Cardiac muscle cell (in vitro differentiated cells and primary cell): ENCODE data around the gene RALGPS1. TPM values are rescaled to one million over a fixed set of nuclear protein-coding genes. Genes with fewer than 3 reads are reported as not detected.

Experiments used
- DNase-seq, 2 donors: peaks; one replicate each; pipeline versions ENCODE4 v3.0.0 to v3.0.0-alpha.2; 2010 to 2017; ENCODE audit warnings: low read depth in 1 of 2, low spot score in 1 of 2
- H3K27ac ChIP-seq: fragments of 200-600 bp; sonication (generic); 2 replicates; pipeline ENCODE4 v1.5.1; 2016
- H3K27me3 ChIP-seq: fragments of 200-600 bp; sonication (generic); 2 replicates; pipeline ENCODE4 v1.6.0; 2016; ENCODE audit warnings: control low read depth
- H3K36me3 ChIP-seq: fragments of 200-600 bp; sonication (generic); 2 replicates; pipeline ENCODE4 v1.5.1; 2016; ENCODE audit warnings: control low read depth
- H3K4me1 ChIP-seq: fragments of 200-600 bp; sonication (generic); 2 replicates; pipeline ENCODE4 v1.8.1; 2017; ENCODE audit warnings: low read depth, mild to moderate bottlenecking, mixed run types
- H3K4me3 ChIP-seq: fragments of 200-600 bp; sonication (generic); 2 replicates; pipeline ENCODE4 v1.5.1; 2016; ENCODE audit warnings: mild to moderate bottlenecking
- H3K9me3 ChIP-seq: fragments of 200-600 bp; sonication (generic); 2 replicates; pipeline ENCODE4 v1.5.1; 2017; ENCODE audit warnings: low read depth, mild to moderate bottlenecking, control low read depth
- CTCF ChIP-seq: IDR thresholded peaks from 2 replicates; pipeline ENCODE4 v1.5.1; 2012; ENCODE audit warnings: low read depth, mild to moderate bottlenecking, low read length
- polyA plus RNA-seq: library from polyadenylated mRNA; unstranded; fragments of >200 nt; fragmentation: Nextera tagmentation; extraction: Ambion mirVana; gene quantifications from 2 replicates; pipeline ENCODE4 v1.2.1, GENCODE V29; 2016
- total RNA-seq: library from RNA; depleted of rRNA; stranded (reverse); fragments of >200 nt; gene quantifications from 2 replicates; pipeline ENCODE4 v1.2.3, GENCODE V29; 2016

RALGPS1 gene
- total and polyA plus RNA-seq, 2 experiments from 2014 or later = 14.1 to 16.1 TPM

DNA sequence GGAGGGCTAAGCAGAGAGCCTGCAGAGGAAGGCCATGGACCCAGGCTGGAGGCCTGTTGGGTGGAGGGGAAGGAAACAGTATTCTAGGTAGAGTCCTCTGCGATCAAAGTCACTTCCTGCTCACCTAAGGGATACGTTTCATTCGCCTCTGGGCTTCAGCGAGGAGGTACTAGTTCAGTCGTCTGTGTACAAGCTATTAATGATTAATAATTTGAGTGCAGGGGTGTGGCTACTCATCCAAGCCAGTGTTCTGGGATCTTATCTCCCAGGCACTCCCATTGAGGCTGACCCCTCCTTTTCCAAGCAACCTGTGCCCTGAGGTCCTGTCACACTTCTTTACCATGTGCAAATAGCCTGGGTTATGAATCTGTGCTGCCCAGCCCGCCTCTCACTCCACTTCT lies 25.2 kb downstream of the RALGPS1 start:
- DNase-seq = no peak

GRCh38 chr9:126942399-126942798 lies 27.8 kb downstream of the RALGPS1 start:
- Histone ChIP-seq H3K27me3 (no peaks in the 10 kb centered on the region), H3K9me3 (no peaks in the 10 kb centered on the region), H3K27ac (no peak overlapping the region), H3K36me3 (no peaks in the 10 kb centered on the region), H3K4me1 (peaks cover 4% of the 10 kb centered on the region), H3K4me3 (no peak overlapping the region)
- TF ChIP-seq CTCF = no peak
- no peak for DNase-seq

More for the DNA sequence above, 25.2 kb downstream of the RALGPS1 start:
- Histone ChIP-seq H3K9me3 (no peaks in the 10 kb centered on the region), H3K27me3 (no peaks in the 10 kb centered on the region), H3K36me3 (no peaks in the 10 kb centered on the region), H3K27ac (no peak overlapping the region), H3K4me1 (no peaks in the 10 kb centered on the region), H3K4me3 (no peak overlapping the region)
- no peak for TF ChIP-seq CTCF

- no peak for TF ChIP-seq CTCF
- no peaks in the 10 kb centered on the region for H3K9me3 ChIP-seq
- no peak overlapping the region for H3K4me3 ChIP-seq
- H3K36me3 ChIP-seq = no peaks in the 10 kb centered on the region
- H3K4me1 ChIP-seq = peaks cover 4% of the 10 kb centered on the region
- H3K27ac ChIP-seq = no peak overlapping the region
- no peaks in the 10 kb centered on the region for H3K27me3 ChIP-seq
- DNase-seq = peak in 1 of 2 donors; percentile 50
Measured at GRCh38 chr9:126945682-126946081, 31.1 kb downstream of the RALGPS1 start.

DNA sequence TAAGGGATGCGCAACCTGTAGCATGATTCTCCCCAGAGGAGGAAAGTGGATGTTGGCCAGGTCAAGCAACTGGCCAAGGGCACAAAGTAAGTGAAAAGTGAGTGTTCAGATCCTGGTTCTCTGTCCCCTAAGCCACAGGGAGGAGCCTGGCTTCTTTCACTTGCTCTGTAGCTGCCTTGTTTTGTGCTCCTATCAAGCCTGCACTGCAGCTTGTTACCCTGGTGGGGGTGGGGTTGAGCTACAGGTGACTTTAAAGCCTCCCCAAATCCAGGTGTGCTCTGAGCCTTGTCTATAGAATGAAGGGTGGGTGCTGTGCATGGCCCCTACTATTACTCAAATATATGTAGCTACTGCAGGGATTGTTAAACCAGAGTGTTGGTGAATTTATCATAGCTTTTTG lies 32.9 kb downstream of the RALGPS1 start:
- DNase-seq = peak in 1 of 2 donors; percentile 51

DNA sequence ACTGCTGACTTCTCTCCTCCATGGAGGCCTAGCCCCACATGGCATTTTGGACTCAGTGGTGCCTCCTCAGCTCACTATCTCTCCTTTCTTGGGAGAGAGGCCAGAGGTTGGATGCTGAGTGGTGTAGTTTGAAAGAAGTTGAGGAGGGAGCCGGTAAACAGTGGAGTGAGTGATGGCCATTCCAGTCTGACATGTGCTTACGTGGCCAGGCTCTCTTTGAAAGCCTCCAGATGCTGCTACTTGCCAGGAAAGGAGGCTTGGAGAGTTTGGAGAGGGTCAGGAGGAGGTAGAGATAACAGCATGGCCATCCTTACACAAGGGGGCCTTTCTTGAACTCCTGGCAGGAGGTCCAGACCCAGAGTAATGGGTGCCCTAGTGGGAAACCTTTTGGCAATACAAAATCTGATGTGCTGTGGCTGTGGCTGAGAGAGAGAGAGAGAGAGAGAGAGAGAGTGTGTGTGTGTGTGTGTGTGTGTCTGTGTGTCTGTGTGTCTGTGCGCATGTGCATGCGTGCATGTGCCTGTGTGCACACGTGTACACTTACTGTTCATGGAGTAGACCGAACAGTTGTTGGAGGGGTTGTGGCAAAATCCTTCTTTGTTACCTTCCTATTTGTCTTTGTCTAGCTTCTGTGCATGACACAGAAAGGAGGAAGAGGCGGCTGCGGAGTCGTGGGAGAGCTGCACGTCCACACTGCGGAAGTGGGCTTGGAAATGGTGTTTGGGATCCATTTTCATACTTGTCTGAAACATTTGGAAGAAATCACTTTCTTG lies 37.8 kb downstream of the RALGPS1 start:
- peak overlapping the region; percentile 75 for H3K27ac ChIP-seq
- H3K27me3 ChIP-seq = no peaks in the 10 kb centered on the region
- TF ChIP-seq CTCF = no peak
- peak; percentile 43 to 68 for DNase-seq
- H3K4me1 ChIP-seq = peaks cover 24% of the 10 kb centered on the region
- no peak overlapping the region for H3K4me3 ChIP-seq
- H3K9me3 ChIP-seq = no peaks in the 10 kb centered on the region
- H3K36me3 ChIP-seq = no peaks in the 10 kb centered on the region

More for the DNA sequence above, 32.9 kb downstream of the RALGPS1 start:
- H3K27me3 ChIP-seq = no peaks in the 10 kb centered on the region
- no peak overlapping the region for H3K4me3 ChIP-seq
- no peak overlapping the region for H3K27ac ChIP-seq
- no peaks in the 10 kb centered on the region for H3K36me3 ChIP-seq
- no peaks in the 10 kb centered on the region for H3K9me3 ChIP-seq
- no peak for TF ChIP-seq CTCF
- peaks cover 12% of the 10 kb centered on the region for H3K4me1 ChIP-seq
